HG02973 (cell line): ENCODE data around the gene TNFRSF12A.
A peak's percentile ranks its signal among the peaks of the same experiment; 100 is the strongest.

ENCODE experiments used
- ATAC-seq: cut with Tn5 transposase; IDR thresholded peaks from one replicate; pipeline ENCODE4 v1.9.1; 2021; ENCODE audit warnings: moderate library complexity; ENCODE audit not compliant: unreplicated experiment

Gene TNFRSF12A, protein sequence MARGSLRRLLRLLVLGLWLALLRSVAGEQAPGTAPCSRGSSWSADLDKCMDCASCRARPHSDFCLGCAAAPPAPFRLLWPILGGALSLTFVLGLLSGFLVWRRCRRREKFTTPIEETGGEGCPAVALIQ

DNA sequence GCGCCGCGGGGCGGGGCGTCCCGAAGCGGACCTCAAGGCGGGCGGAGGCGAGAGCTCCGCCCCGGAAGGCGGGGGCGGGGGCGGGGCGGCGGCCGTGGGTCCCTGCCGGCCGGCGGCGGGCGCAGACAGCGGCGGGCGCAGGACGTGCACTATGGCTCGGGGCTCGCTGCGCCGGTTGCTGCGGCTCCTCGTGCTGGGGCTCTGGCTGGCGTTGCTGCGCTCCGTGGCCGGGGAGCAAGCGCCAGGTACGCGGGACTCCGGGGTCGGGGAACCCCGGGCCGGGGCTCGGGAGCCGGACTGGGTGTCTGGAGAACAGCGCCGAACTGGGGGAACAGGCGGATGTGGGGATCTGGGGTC lies at the start of gene TNFRSF12A:
TNFRSF12A (plus strand) TSS at position 122 of the 357 bp plus-strand sequence; CDS start at position 152, 30 bp downstream.
- ATAC-seq: no peak

DNA sequence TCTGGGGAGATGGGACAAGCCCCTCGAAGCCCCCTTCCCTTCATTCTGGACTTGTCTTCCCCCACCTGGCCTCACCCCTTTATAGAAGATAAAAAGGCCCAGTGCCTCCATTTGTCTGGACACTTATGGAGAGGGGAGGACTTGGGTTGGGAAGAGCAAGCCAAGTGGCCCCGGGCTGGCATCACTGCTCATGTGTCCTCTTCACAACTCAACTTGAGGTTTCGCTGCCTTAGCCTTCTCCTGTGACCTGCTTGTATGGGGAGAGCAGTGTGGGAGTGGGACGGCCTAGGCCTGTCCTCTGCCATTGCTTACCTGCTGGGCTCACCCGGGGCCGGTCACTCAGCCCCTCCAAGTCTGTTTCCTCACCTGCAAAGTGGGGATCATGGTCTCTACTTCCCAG lies 49.6 kb upstream of the TNFRSF12A start:
- ATAC-seq: no peak

DNA sequence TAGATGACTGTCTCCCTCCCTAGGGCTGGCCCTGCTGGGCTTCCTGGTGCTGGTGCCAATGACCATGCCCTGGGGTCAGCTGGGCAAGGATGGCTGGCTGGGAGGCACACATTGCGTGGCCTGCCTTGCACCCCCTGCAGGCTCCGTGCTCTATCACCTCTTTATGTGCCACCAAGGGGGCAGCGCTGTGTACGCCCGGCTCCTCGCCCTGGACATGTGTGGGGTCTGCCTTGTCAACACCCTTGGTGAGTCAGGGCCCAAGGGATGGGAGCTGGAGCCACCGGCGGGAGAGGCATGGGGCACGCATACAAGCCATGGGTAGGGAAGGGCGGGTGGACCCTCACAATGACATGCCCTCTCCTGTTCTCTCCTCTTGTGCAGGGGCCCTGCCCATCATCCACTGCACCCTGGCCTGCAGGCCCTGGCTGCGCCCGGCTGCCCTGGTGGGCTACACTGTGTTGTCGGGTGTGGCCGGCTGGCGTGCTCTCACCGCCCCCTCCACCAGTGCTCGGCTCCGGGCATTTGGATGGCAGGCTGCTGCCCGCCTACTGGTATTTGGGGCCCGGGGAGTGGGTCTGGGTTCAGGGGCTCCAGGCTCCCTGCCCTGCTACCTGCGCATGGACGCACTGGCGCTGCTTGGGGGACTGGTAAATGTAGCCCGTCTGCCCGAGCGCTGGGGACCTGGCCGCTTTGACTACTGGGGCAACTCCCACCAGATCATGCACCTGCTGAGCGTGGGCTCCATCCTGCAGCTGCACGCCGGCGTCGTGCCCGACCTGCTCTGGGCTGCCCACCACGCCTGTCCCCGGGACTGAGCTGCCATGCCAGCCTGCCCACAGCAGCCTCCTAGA lies 48.8 kb upstream of the TNFRSF12A start:
- no peak for ATAC-seq

DNA sequence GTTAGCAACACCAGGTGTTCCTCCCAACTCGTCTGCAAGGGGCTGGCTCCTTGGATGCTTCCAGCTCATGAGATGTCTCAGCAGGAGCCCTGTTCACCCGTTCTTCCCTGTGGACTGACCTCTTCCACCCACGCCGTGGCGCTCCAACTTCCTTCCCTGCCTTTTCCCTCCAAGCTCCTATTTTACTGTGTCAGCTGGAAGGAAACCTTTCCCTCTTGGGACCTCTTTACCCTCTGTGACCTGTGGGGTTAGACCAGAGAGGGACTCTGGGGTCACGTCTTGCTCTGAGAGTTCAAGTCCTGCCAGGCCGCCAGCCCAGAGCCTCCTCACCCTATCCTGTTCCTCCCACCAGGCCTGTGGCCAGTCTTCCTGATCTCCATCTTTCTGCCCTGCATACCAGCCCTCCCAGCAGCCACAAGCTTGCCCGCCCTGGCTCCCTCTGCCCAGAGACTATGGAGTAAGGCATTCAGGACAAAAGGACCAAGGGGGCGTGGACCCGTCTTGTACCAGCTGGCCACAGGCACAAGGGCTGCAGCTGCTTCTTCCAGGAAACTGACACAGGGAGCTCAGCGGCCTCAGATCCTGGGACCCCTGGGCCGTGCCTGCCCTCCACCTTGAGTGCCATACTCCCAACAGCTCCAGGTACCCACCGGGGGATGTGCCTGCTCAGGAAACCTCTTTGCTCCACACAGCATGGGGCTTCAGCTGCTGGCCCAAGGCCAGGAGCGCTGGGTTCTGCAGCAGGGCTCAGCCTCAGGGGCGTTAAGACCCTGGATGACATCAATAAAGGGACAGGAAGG lies 48.0 kb upstream of the TNFRSF12A start:
- ATAC-seq: no peak

DNA sequence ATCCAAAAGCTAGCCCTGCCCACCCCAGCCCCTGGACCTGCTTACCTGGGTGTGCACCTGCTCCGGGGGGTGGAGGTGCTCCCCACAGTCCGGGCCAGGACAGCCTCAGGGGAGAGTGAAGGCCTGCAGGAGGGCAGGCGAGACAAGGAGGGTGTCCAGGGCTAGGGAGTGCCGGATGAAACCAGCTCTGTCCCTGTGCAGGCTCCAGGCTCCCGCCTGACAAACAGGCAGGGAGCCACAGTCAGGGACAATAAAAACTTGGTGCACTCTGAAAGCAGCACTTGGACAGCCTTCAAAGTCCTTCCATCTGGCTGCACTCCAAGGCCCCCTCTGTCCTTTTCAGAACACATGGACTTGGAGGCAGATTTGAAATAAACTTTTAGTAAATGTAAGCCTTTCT lies 47.1 kb upstream of the TNFRSF12A start:
- ATAC-seq: no peak

DNA sequence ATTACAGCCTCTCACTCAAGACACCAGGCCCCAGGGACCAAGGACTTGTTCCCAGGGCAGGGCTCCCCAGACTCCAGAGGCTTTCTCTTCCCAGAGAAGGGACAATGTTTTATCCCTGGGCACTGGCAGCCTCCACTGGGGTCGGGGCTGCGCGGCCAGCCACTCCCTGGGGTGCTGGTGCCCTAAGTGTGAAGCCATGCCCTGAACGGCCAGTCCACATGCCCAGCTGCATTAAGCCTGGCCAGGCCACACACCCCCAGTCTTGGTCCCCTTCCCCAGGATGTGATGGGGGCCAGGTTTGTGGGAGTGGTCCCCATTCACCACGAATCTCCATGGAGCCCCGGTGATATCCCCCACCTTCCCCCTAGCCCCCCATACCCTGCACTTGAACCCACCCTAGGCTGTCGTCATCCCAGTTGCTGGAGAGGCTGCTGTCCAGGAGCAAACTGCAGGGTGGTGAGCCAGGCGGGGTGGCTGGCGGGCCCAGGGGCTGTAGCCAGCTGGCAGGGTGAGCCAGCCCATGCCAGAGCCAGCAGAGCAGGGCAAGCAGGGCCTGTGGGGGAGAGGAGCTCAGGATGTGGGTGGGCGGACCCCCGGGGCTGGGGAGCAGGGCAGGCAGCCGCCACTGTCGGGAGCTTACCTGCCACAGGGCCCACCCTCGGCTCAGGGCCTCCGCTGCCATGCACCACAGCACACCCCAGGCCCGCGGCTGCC lies 46.4 kb upstream of the TNFRSF12A start:
- no peak for ATAC-seq

DNA sequence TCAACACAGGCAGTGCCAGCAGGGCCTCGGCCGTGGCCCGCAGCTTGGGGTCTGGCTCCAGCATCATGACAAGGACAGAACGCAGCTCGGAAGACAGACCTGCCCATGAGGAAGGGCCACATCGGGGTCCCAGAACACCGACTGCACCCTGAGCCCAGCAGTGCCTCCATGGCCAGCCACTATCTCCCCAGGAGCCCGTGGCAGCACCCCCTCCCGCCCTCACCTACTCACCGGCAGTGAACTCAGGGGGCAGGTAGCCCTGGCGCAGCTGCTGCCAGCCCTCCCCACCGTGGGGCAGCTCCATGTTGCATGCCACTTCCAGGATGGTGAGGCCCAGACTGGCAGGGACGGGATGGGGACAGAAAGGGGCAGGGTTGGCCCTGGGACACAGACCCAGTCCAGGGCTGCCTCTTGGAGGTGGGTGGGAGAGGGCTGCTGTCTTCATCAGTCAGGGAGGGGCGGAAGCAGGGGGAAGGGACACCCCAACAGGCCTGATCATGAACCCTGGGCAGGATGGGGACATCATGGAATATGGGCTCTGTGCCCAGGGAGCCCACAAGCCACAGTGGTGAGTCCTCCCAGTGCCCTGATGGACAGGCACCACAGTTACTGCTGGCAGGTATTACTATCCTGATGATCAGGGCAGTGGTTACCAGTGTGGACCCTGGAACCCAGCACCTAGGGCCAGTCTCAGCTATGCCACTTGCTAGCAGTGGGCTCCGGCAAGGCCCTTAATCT lies 45.7 kb upstream of the TNFRSF12A start:
- ATAC-seq: no peak

DNA sequence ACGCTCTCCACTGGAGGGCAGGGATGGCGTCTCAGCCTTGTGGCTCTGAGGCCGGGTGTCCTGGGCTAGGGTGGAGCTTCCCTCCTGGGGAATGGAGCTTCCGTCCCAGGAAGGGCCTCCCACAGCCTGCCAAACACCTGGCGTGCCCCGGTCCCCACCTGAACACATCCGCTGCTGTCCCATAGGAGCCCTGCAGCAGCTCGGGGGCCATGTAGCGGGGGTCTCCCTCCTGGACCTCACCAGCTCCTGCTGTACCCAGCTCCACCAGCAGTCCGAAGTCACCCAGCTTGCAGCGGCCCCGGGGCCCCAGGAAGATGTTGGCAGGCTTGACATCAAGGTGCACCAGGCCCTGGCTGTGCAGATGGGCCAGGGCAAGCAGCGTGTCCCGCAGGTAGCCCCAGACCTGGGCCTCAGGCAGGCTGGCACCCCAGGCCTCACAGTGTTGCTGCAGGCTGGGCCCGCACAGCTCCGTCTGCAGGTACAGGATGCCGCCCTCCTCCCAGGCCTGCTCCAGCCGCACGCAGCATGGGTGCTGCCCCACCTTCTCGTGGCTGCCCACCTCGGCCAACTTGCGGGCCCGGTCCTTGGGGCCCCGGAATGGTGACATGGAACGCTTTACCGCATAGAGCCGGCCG lies 44.9 kb upstream of the TNFRSF12A start:
- ATAC-seq: no peak

DNA sequence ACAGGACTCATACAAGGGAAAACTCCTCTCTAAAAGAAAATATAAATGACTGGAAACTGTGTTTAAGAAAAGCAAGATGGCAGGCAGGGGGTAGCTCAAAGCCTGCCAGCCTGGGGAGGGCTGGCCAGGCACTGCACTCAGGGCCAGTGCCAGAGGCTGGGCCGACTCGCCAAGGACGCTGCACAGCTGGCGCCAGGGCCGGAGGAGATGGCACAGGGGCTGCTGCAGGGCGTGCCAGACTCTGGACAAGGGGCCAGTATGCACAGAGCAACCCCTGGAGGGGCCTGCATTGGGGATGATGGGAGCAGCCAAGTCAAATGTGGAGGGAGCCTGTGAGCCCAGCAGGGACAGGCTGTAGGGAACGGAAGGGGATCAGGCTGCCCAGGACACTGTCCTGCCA lies 44.0 kb upstream of the TNFRSF12A start:
- no peak for ATAC-seq

DNA sequence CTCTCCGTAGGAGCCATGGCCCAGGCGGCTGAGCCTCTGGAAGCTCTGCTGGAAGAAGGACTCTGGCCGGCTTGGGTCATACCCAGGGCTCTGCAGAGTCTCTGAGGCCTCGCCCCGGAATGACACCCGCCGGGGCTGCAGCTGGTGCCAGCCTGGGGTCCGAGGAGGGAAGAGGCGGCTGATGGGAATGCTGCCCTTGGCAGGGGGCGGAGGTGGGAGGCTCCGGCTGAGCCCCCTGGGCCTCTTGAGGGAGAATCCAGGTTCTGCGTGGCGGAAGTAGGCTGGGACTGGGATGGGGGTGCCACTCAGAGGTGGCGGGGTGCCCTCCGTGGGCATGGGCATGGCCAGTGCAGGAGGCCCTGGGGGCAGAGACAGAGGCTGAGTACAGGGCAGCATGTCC lies 43.5 kb upstream of the TNFRSF12A start:
- no peak for ATAC-seq

DNA sequence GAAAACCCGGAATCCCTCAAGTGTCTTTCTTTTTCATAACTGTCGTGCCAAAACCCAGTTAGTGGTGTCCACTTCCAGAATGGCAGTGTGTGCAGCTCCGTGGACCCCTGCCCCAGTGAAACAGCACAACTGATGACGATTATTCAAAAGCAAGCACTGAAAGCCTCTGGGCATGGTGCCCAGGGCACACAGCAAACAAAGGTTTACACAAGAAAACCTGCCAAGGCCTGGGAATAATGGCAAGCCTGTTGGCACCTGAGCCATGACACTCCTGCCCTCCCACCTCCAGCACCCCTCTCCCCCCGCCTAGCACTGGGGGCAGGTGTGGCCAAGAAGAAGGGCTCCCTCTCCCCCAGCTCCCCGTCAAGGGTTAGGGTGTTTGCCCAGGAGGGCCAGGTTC lies 42.7 kb upstream of the TNFRSF12A start:
- ATAC-seq: no peak

DNA sequence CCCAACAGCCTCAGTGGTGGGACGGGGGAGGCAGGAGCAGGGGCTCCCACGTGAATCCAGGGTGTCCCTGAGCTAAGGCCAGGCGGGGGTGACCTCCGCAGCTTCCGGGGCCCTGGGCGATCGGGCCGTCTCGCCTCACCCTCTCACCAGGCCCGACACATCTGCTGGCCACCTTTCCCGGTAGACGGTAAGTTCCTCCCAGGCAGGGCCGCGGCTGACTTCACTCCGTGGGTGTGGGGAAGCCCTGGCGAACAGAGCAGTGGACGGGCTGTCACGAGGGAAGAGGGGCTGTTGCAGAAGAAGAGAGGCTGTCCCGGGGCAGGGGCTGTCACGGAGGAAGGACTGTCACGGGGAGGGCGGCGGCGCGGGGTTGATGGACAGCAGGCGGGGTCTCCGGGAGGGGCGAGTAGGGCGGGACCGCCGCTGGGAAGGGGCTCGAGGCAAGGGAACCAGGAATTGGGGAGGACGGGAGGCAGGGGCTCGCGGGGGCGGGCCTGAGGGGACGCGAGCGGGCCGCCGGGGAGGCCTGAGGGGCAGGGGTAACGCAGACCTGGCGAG lies 40.4 kb upstream of the TNFRSF12A start:
- ATAC-seq: peak; percentile 7

DNA sequence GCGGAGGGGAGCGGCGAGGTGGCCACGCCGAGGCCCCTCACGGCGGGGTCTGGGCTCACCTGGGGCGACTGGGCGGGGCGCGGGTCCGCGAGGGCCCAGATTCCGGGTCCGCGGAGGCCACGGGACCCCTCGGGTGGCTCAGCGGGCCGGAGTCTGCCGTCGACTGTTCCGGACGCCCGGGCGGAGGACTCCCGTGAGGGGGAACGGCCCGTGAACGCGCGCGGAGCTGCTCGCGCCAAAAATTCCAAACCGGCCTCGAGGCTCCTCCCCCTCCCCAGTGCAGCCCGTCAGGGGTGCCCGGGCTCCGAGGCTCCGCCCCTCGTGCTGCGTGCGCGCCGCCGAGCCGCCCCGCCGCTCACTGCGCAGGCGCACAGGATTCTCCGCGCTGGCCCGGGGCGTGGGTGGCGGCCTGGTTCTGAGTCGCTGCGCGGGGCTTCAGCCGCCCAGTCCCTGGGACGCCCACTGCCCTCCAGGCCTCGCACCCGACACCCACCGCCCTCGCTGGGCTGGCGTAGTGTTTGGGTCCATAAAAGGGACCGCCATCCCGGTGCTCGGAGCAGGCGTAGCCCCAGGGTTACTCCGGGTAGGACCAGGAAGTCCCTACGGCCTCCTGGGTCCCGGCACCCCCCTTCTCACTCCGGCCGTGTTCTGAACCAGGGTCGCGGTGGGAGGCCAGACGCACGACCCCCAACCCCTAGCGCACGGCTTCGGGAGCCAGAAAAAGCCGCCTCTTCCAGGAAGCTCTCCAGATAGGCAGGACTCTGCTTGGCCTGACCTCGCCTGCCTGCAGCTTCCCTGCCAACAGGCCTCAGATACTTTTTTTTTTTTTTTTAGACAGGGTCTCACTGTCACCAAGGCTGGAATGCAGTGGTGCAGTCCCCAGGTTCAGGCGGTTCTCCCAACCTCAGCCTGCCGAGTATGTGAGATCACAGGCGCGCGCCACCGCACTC lies 39.7 kb upstream of the TNFRSF12A start, which contains the start of gene PKMYT1:
PKMYT1 (minus strand) TSS at position 220 of the 950 bp plus-strand sequence. CDS start 789 bp downstream, outside the sequence.
- ATAC-seq: peak; percentile 63

DNA sequence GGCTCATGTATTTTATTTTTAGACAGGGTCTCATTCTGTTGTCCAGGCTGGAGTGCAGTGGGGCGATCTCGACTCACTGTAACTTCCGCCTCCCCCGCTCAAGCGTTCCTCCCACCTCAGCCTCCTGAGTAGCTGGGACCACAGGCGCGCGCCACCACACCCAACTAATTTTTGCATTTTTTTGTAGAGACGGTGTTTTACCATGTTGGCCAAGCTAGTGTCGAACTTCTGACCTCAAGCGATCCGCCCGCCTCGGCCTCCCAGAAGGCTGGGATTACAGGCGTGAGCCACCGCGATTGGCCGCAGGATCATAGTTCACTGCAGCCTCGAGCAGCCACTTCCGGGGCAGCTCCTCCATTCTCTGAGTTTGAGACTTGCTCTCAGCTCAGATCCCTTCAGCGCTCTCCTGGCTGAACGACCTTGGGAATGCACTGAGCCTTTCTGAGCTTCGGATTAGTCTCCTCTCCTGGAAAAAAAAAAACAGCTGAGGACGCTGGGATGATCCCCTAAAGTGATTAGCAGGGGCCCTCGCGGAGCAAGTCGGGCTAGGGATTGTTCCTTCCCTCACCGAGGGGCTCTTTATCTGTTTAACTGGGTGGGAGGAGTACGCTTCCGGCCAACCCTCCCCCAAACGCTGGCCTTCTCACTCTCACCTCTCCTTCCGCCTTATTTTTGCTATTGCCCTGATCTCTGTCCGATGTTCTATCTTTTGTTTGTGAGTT lies 38.8 kb upstream of the TNFRSF12A start:
- no peak for ATAC-seq

DNA sequence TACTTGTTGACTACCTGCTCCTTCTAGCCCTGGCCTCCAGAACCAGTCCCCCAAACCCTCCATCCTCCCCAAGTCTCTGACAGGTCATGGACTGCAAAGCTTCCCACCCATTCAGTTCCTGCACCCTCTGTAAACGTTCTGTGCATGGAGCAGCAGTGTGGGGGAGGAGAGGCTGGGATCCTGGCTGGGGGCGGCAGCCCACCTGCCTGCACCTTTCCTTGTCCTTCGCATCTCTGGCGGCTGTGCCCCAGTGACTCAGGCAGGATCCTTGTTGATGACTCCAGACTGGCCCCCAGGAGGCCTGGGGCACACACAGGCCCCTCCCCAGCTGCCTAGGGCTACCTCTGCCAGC lies 38.3 kb upstream of the TNFRSF12A start:
- ATAC-seq: no peak

DNA sequence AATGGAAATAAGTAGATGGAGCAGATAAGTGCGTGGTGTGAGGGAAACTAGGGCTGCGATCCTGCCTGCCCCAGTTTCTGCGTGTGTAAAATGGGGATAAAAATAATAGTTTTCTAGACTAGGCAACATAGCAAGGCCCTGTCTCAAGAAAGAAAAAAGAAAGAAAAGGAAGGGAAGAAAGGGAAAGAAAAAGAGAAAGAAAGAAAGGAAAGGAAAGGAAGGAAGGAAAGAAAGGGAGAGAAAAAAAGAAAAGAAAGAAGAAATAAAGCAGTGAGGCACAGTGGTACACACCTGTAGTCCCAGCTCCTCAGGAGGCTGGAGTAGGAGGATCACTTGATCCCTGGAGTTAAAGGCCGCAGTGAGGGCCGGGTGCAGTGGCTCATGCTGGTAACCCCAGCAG lies 37.8 kb upstream of the TNFRSF12A start:
- ATAC-seq: no peak

DNA sequence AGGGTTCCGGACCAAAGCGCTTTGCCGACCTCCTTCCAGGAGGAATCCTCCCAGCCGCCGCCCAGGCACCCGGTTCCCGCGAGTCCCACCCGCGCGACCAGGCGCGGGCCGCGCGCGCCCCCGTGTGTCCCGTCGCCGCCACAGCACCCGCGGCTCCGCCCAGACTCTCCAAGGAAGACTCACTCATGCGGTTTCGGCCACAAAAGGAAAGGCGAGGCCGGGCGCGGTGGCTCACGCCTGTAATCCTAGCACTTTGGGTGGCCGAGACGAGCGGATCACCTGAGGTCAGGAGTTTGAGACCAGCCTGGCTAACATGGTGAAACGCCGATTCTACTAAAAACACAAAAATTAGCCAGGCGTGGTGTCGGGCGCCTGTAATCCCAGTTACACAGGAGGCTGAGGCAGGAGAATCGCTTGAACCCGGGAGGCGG lies 36.4 kb upstream of the TNFRSF12A start:
- no peak for ATAC-seq

DNA sequence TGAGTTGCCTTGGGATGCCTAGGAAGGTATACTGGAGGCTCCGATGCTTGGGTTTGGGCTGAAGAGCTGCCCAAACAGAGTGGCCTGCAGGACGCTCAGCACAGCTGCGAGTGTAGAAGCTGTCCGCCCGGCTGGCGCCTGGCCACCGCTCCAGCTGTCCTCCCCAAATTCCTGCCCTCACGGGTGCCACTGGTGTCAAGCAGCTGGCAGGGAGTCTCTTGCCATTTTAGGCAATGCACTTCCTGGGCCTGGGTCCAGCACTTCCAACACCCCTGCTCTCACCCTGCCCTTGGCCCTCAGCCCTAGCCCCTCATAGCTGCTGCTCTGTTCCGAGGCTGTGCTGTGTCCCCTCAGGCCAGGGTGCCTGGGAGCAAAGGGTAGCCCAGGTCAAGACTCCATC lies 34.7 kb upstream of the TNFRSF12A start:
- ATAC-seq: no peak
